Endothelial cell of umbilical vein (primary cell): ENCODE measurements around the gene A3GALT2.

ENCODE experiments used
- EZH2 ChIP-seq: IDR thresholded peaks from 2 replicates; pipeline ENCODE4 v1.6.1; 2012; ENCODE audit warnings: borderline replicate concordance, low read depth, mild to moderate bottlenecking, moderate library complexity, low read length, inconsistent platforms; ENCODE audit not compliant: severe bottlenecking
- FOS ChIP-seq: IDR thresholded peaks from 2 replicates; pipeline ENCODE4 v1.6.1; 2011; ENCODE audit warnings: mild to moderate bottlenecking, low read length, moderate library complexity, borderline replicate concordance; ENCODE audit not compliant: insufficient read depth
- MYC ChIP-seq: IDR thresholded peaks from one replicate; pipeline ENCODE4 v1.6.1; 2011; ENCODE audit warnings: mild to moderate bottlenecking, low read depth, low read length
- POLR2A ChIP-seq: IDR thresholded peaks from 2 replicates; pipeline ENCODE4 v1.6.1; 2012; ENCODE audit warnings: low read depth, mild to moderate bottlenecking, control low read depth, low read length
- POLR2AphosphoS5 ChIP-seq: IDR thresholded peaks from 2 replicates; pipeline ENCODE4 v1.6.1; 2012; ENCODE audit warnings: low read depth, mild to moderate bottlenecking, control low read depth, low read length, moderate library complexity; ENCODE audit not compliant: insufficient read depth
- TF ChIP-seq, protein P1 (sequence below), 2 donors: IDR thresholded peaks; 1 replicate in 1 of 2; 2 replicates in 1 of 2; pipeline ENCODE4 v1.5.1; 2011; ENCODE audit warnings: low read length in 2 of 2, mild to moderate bottlenecking in 2 of 2, moderate library complexity in 2 of 2, control low read depth in 1 of 2, inconsistent platforms in 1 of 2, low read depth in 1 of 2; ENCODE audit not compliant: insufficient read depth in 1 of 2; ENCODE audit errors: extremely low read depth in 1 of 2
- TF ChIP-seq, protein P2 (sequence below): IDR thresholded peaks from 2 replicates; pipeline ENCODE4 v1.6.1; 2011; ENCODE audit not compliant: insufficient read depth, insufficient read length

DNA sequence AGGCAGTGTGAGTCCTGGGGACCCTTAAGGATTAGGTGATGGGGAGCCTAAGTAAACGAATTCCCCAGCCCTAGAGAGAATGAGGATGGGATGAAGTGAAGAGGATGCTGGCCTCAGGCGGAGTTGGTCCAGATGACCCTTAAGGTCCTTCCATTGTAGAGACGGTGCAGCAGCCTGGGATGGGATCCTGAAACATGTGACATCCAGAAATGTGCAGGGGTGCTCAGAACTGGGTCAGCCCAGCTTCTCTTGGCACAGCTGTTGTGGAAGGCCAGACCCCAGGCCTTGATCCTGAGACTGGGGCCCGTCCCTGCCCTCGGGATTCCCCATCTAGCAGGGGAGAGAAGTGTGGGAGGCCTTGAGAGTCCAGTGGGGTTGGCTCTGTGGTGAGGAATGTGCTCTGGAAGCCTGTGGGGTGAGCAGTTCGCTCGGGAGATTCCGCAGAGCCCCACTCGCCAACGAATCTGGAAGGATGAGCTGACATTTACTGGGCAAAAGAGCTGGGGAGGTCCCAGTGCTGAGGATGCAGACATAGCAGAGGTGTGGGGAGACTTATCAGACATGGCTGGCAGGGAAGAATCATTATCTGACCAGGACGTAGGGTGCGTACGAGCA lies 28.1 kb downstream of the A3GALT2 start:
- TF ChIP-seq POLR2A: no peak
- TF ChIP-seq, protein P1, sequence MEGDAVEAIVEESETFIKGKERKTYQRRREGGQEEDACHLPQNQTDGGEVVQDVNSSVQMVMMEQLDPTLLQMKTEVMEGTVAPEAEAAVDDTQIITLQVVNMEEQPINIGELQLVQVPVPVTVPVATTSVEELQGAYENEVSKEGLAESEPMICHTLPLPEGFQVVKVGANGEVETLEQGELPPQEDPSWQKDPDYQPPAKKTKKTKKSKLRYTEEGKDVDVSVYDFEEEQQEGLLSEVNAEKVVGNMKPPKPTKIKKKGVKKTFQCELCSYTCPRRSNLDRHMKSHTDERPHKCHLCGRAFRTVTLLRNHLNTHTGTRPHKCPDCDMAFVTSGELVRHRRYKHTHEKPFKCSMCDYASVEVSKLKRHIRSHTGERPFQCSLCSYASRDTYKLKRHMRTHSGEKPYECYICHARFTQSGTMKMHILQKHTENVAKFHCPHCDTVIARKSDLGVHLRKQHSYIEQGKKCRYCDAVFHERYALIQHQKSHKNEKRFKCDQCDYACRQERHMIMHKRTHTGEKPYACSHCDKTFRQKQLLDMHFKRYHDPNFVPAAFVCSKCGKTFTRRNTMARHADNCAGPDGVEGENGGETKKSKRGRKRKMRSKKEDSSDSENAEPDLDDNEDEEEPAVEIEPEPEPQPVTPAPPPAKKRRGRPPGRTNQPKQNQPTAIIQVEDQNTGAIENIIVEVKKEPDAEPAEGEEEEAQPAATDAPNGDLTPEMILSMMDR (IDR thresholded peaks at IDR 0.05; ENCODE audit: extremely low read depth in 1 of 2, insufficient read depth in 1 of 2, low read depth in 1 of 2, low read length in 2 of 2): no peak
- TF ChIP-seq EZH2: no peak
- TF ChIP-seq MYC: no peak
- TF ChIP-seq, protein P2, sequence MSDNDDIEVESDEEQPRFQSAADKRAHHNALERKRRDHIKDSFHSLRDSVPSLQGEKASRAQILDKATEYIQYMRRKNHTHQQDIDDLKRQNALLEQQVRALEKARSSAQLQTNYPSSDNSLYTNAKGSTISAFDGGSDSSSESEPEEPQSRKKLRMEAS: no peak
- no peak for TF ChIP-seq POLR2AphosphoS5
- no peak for TF ChIP-seq FOS
